HG03025 (cell line): ENCODE measurements around the gene BEST3.

Experiments
- ATAC-seq: cut with Tn5 transposase; IDR thresholded peaks from one replicate; pipeline ENCODE4 v1.9.1; 2021; ENCODE audit warnings: mild to moderate bottlenecking, moderate library complexity; ENCODE audit not compliant: unreplicated experiment, low FRiP score

The BEST3 gene

DNA sequence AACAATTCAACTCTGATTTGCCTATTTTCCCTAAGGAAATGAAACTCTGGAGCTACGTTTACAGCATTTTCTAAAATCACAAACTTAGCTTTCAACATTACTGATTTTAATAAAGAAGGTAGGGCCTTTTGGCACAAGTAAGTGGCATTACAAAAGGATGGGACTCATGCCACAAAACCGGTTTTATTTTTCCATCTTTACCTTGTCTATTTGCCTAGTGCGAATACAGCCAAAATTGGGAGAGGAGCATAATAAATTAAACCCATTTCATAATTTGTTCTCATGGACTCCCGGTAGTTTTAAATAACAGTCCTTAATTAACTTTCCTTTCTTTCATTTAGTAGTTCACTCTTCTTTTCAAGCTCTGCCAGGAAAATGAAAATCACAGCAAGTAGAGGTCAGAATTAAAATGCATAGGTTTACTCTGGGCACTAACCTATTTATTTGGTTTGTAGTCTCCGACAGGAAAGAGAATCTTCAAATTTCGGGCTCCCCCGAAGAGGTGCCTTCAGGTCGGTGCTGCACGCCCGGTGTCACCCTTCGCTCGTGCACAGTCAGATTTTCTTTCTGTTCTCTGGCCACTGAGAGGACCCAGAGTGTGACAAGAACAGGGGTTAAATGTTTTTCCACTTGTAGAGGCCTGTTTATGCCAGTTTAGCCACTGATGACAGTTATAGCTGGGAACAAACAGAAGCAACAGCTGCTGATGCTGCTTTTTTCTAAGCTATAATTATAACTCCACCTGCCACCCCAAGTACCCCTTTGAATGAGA, at the start of gene BEST3:
Gene BEST3, minus strand, starts transcription at position 535 of the 772 bp plus-strand sequence. CDS start 1,505 bp downstream, outside the sequence.
- no peak for ATAC-seq

DNA sequence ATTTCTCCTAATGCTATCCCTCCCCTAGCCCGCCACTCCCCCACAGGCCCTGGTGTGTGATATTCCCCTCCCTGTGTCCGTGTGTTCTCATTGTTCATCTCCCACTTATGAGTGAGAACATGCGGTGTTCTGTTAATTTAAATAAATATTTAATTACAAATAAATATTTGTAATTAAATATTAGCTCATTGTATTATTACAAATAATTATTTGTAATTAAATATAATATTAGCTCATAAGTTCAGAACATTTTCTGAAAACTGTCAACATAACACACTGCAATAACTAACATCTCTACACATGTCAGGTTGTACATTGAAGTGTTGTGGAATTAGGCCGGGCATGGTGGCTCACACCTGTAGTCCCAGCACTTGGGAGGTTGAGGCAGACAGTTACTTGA, 45.0 kb upstream of the BEST3 start:
- ATAC-seq: no peak

- ATAC-seq: peak; percentile 40
These were observed 40.4 kb upstream of the BEST3 start for GRCh38 chr12:69739287-69740191.

DNA sequence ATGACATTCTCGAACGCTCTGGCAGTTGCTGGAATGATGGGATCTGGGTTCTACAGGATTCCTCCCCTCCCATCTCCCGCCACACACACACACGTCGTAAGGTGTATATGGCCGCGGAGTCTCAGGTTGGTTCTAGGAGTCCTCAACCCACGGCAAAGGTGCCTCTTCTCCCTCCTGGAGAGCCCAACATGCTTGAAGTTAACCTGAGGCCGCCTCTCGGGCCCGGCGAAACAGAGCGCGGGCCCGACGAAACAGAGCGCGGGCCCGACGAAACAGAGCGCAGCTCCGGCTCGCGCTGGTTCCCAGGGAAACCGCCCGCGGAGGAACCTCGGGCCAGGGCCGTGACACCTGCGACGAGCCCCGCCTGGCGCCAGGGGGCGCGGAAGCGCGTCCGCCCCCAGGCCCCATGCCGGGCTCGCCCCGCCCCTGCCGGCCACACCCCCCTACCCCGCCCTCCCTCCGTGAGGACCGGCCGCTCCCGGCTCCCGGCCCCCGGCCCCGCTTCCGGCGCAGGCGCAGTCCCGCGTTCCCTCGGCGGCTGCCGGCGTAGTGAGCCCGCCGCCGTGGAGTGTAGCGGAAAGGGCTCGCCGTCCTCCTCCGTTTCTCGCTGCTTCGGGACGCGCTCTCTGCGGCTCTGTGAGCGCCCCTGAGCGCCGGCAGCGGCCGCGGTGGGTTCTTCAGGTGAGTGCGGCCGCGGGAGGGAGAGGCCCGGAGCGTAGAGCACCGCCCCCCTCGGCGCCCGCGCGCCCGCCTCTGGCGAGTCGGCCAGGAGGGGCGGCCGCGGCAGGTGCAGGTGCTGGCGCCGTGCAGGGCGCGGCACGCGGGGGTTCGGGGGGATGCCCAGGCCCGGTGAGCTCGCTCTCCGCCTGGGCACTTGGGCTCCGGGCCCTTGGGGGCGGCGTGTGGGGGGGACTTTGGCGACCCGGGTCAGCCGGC, 39.5 kb upstream of the BEST3 start, which contains the start of gene RAB3IP:
Gene RAB3IP, plus strand, starts transcription at position 510 of the 936 bp plus-strand sequence. CDS start 16,549 bp downstream, outside the sequence.
- peak; percentile 84 for ATAC-seq

GRCh38 chr12:69733638-69734037, 34.5 kb upstream of the BEST3 start:
- ATAC-seq: no peak

- no peak for ATAC-seq
These were observed 33.0 kb upstream of the BEST3 start for GRCh38 chr12:69732088-69732487.

- no peak for ATAC-seq
These were observed 27.8 kb upstream of the BEST3 start for GRCh38 chr12:69726922-69727321.

DNA sequence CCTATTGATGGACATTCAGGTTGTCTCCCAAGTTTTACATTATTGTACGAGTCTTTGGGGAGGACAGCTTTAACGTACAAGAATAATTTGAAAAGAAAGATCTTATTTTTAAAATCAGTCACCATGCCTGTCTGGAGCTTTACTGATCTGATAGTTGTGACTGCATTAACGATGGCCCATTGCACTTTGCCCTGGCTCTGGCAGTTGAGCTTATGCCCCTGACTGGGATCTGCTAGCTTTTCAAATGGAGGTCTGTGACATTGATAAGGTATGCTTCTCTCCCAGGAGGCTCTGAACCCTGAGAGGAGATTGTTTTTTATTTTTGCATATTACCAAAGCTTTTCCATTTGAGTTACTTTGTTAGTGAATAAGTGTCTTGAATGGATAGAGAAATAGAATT, 21.6 kb upstream of the BEST3 start:
- ATAC-seq: no peak

DNA sequence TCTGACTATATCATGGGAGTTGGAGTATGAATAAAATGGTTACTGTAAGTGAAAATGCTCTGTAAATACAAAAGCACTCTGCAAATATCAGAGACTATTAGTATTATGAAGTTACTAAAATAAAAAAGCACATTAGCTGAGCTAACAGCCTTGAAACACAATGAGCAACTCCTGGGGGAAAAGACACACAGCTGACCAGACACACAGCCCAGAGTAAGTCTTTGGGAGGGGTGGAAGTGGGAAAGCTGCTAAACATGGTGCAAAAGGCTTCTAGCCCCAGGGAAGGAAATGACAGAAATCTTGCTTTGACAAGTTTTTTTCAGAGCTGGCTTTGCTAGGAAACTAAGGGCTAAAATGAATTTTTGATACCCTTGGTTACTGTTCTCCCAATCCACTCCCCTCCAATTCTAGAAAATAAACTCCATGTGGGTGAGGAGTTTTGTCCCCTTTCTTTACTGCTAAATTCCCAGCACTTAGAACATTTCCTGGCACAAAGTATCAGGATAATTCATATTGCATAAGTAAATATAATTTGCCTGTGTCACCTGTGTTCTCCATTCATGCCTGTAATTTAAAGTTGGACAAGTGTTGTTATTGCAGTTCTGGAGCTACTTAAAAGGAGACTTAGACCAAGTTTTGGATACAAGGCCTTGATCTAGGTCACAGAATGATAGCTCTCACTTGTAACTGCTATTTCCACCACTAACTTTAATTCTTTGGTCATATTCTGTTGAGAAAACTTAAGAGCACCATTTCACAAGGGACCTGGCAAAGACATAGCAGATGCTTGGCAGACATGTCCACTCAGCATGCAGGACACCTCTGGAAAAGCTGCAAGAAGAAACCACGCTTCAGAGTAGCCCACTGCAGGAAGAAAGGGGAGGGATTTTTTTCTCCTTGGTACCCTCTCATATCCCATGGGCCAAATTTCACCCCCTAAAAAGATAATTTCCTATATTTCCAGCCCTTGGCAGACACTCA, 20.5 kb upstream of the BEST3 start:
- ATAC-seq: no peak

DNA sequence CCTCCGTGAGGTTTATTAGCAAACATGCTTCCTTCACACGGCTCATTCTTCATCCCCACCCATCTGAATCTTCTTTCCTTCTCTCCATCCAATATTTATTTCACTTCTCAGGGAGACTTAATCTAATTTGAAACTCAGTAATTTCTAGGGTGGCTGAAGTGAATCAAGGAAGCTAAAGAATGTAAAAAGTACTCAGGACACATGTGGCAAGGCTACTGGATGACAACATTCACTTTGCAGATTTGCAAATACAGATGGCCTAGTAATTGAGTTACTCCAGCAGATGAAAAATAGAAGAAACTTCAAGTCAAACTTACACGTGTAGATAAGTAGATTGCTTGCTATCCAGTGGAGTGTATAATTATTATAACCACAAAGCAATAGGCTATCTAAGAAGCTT, 15.4 kb upstream of the BEST3 start:
- no peak for ATAC-seq

DNA sequence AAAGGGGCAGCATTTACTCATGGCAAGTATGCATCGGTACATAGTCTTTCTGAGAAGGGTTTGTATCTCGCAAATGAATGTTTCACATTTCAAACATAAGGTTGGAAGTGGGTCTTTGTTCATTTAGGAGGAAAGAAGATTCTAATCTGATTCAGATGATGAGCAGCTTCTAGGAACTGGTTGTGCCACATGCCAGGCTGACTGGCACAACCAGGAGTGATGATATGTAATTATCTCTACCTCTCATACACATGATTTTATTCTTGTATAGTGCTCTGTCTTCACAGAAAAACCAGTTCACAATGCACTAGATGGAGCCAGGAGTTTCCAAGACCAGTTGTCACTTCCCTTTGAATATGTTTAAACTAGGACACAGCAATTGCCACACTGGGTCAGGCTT, 13.7 kb upstream of the BEST3 start:
- ATAC-seq: no peak

DNA sequence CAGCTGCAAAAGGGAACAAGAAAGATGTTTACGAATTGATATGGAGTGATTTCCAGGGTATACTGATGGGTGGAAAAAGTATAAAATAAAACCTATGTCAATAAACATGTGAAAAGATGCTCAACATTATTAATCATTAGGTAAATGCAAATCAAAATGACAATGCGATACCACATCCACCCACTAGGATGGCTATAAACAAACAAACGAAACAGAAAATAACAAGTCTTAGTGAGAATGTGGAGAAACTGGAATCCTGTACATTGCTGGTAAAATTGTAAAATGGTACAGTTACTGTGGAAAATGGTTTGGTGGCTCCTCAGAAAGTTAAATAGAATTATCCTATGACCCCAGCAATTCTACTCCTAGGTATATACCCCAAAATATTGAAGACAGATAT, 9.5 kb upstream of the BEST3 start:
- ATAC-seq: no peak

DNA sequence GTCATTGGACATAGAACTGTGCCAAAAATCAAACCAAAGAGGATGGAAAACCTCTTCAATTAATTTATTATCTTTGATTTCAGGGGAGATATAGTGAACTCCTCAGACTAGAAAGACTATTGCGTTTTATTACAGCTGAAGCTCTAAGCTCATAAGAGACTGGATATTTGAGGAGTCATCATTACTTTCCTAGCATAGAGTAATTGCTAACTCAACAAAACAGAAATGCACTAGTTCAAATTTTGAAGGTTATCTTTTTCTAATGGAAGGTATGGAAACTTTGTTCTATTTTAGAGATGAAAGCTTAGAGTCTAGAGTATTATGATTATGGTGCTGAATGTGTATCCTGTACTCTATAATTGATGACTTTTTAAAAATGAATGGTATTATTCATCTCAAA, 5.3 kb upstream of the BEST3 start:
- ATAC-seq: no peak

- ATAC-seq: no peak
These were observed 4.1 kb upstream of the BEST3 start for GRCh38 chr12:69703146-69703642.

- no peak for ATAC-seq
These were observed 2.7 kb upstream of the BEST3 start for GRCh38 chr12:69701826-69702225.

- ATAC-seq: no peak
These were observed 1.0 kb downstream of the BEST3 start for GRCh38 chr12:69698054-69698453.

DNA sequence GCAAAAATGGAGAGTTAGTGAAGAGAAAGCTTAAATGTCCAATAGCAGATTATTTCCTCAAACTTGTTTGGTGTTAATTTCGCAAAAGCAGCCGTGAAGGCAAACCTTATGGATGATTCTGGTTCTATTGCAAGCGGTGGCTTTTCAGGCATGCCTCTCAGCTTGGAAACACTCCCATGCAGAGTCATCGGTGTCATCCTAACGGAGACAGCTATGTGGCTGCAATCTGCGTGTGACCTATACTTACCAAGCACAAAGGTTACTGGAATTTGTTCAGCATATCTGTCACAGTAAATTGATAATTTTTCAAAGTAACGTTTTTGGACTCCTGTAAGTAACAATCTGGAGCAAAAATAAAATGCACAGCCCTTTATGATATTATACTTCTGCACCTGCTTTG, 5.0 kb downstream of the BEST3 start:
- ATAC-seq: no peak

GRCh38 chr12:69689638-69690037, 9.5 kb downstream of the BEST3 start:
- no peak for ATAC-seq
